Smooth muscle cell (in vitro differentiated cells): Measurements from ENCODE around the gene NELL1. TPM values are rescaled to one million over a fixed set of nuclear protein-coding genes. Genes with fewer than 3 reads are reported as not detected.
"Not testable (repeated sequence)": the region's sequence is repeated elsewhere in the genome, so short reads cannot be mapped to it uniquely, and the experiment has no call there.

ENCODE experiments used
- DNase-seq: peaks from one replicate; lab custom pipeline; 2025; ENCODE audit not compliant: unreplicated experiment; lab: John Stamatoyannopoulos, UW
- H2AFZ ChIP-seq: fragments of 200-600 bp; sonication (generic); 2 replicates; pipeline ENCODE4 v1.6.0; 2016; ENCODE audit warnings: antibody characterized with exemption, low read depth, mild to moderate bottlenecking
- H3F3A ChIP-seq: fragments of 200-600 bp; sonication (generic); 2 replicates; pipeline ENCODE4 v1.6.0; 2017; ENCODE audit warnings: antibody characterized with exemption, low read depth
- H3K27ac ChIP-seq: fragments of 200-600 bp; sonication (generic); 2 replicates; pipeline ENCODE4 v1.5.1; 2016; ENCODE audit warnings: low read depth, mild to moderate bottlenecking
- H3K27me3 ChIP-seq: fragments of 200-600 bp; sonication (generic); 2 replicates; pipeline ENCODE4 v1.6.1; 2016; ENCODE audit warnings: low read depth, mild to moderate bottlenecking
- H3K36me3 ChIP-seq: fragments of 200-600 bp; sonication (generic); 2 replicates; pipeline ENCODE4 v1.5.1; 2016; ENCODE audit warnings: low read depth
- H3K4me1 ChIP-seq: fragments of 200-600 bp; sonication (generic); 2 replicates; pipeline ENCODE4 v1.5.1; 2016; ENCODE audit warnings: low read depth
- H3K4me2 ChIP-seq: fragments of 200-600 bp; sonication (generic); 2 replicates; pipeline ENCODE4 v1.6.0; 2016; ENCODE audit warnings: mild to moderate bottlenecking
- H3K4me3 ChIP-seq: fragments of 200-600 bp; sonication (generic); 2 replicates; pipeline ENCODE4 v1.5.1; 2016; ENCODE audit warnings: mild to moderate bottlenecking
- H3K79me2 ChIP-seq: fragments of 200-600 bp; sonication (generic); 2 replicates; pipeline ENCODE4 v1.6.0; 2016; ENCODE audit warnings: low read depth, mild to moderate bottlenecking
- H3K9ac ChIP-seq: fragments of 200-600 bp; sonication (generic); 2 replicates; pipeline ENCODE4 v1.6.0; 2016; ENCODE audit warnings: low read depth
- H3K9me3 ChIP-seq: fragments of 200-600 bp; sonication (generic); replicated peaks from 2 replicates; pipeline ENCODE4 v1.5.1; 2016; ENCODE audit warnings: low read depth
- H4K20me1 ChIP-seq: fragments of 200-600 bp; sonication (generic); 2 replicates; pipeline ENCODE4 v1.6.0; 2016; ENCODE audit warnings: low read depth
- WGBS: methylation state at CpG from one replicate; pipeline ENCODE4 v1.1.7; 2016; ENCODE audit warnings: low lambda C conversion rate; 5-methylcytosine and 5-hydroxymethylcytosine counted together
- polyA plus RNA-seq: library from polyadenylated mRNA; unstranded; fragments of >200 nt; fragmentation: Nextera tagmentation; extraction: Ambion mirVana; gene quantifications from 2 replicates; pipeline ENCODE4 v1.2.1, GENCODE V29; 2016
- total RNA-seq: library from RNA; depleted of rRNA; stranded (reverse); fragments of >200 nt; gene quantifications from 2 replicates; pipeline ENCODE4 v1.2.3, GENCODE V29; 2014
- TF ChIP-seq, protein P1 (sequence below): fragments of 200-600 bp; sonication (generic); IDR thresholded peaks from 2 replicates; pipeline ENCODE4 v1.5.1; 2017; ENCODE audit warnings: borderline replicate concordance, mild to moderate bottlenecking, antibody characterized with exemption; ENCODE audit not compliant: insufficient read depth, poor library complexity, severe bottlenecking

NELL1 gene
- total and polyA plus RNA-seq, 2 experiments from 2014 or later: not detected

- Histone ChIP-seq H4K20me1 (no peaks in the 10 kb centered on the region), H3K27ac (no peak overlapping the region), H3K9ac (no peak overlapping the region), H3K27me3 (no peaks in the 10 kb centered on the region), H3K4me2 (no peak overlapping the region), H3K9me3 (no peaks in the 10 kb centered on the region), H3K4me1 (no peaks in the 10 kb centered on the region), H2AFZ (no peak overlapping the region), H3K36me3 (no peaks in the 10 kb centered on the region), H3K79me2 (no peaks in the 10 kb centered on the region), H3F3A (no peaks in the 10 kb centered on the region), H3K4me3 (no peak overlapping the region)
- 89% methylated on average over 4 of the region's 4 CpGs for WGBS
- no peak for DNase-seq
- TF ChIP-seq, protein P1, sequence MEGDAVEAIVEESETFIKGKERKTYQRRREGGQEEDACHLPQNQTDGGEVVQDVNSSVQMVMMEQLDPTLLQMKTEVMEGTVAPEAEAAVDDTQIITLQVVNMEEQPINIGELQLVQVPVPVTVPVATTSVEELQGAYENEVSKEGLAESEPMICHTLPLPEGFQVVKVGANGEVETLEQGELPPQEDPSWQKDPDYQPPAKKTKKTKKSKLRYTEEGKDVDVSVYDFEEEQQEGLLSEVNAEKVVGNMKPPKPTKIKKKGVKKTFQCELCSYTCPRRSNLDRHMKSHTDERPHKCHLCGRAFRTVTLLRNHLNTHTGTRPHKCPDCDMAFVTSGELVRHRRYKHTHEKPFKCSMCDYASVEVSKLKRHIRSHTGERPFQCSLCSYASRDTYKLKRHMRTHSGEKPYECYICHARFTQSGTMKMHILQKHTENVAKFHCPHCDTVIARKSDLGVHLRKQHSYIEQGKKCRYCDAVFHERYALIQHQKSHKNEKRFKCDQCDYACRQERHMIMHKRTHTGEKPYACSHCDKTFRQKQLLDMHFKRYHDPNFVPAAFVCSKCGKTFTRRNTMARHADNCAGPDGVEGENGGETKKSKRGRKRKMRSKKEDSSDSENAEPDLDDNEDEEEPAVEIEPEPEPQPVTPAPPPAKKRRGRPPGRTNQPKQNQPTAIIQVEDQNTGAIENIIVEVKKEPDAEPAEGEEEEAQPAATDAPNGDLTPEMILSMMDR: no peak
Measured at GRCh38 chr11:21262992-21263391, 593.6 kb downstream of the NELL1 start.

GRCh38 chr11:21264125-21264524 lies 594.7 kb downstream of the NELL1 start:
- Histone ChIP-seq H3K4me2 (no peak overlapping the region), H4K20me1 (no peaks in the 10 kb centered on the region), H3K9me3 (no peaks in the 10 kb centered on the region), H3K27me3 (no peaks in the 10 kb centered on the region), H3K9ac (no peak overlapping the region), H3K4me3 (no peak overlapping the region), H3K79me2 (no peaks in the 10 kb centered on the region), H2AFZ (no peak overlapping the region), H3K36me3 (no peaks in the 10 kb centered on the region), H3K4me1 (no peaks in the 10 kb centered on the region), H3K27ac (no peak overlapping the region), H3F3A (no peaks in the 10 kb centered on the region)
- 89% methylated on average over 1 of the region's 1 CpG for WGBS
- no peak for DNase-seq
- TF ChIP-seq, protein P1: no peak

DNA sequence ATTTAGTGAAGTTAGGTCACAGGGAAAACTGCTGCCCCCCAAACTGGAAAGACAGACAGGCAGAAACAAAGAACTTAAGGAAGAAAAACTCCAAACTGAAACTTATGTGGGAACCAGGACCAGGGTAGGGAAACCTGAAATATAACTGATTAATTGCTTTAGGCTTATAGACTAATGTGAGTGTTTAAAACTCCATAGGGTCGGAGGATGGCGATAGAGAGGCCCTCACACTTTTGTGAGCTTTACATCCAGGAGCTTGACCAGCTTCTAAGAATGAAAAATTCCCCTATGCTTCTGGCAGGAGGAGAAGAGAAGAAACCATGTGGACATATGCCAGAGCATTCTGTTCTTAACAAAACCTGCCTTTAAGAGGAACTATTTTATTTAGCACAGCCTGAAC lies 598.6 kb downstream of the NELL1 start:
- WGBS: 61% methylated on average over 2 of the region's 2 CpGs

GRCh38 chr11:21272139-21272538 lies 602.8 kb downstream of the NELL1 start:
- not testable (repeated sequence) for H3K4me2 ChIP-seq, H3K4me3 ChIP-seq, H3K36me3 ChIP-seq, H3K9ac ChIP-seq, H3K27ac ChIP-seq, H3K9me3 ChIP-seq, H3F3A ChIP-seq, H3K4me1 ChIP-seq, H2AFZ ChIP-seq, DNase-seq, H3K79me2 ChIP-seq, H4K20me1 ChIP-seq, H3K27me3 ChIP-seq
- 86% methylated on average over 6 of the region's 6 CpGs for WGBS

More for the DNA sequence above, 598.6 kb downstream of the NELL1 start:
- H3K27ac ChIP-seq: no peak overlapping the region
- no peak overlapping the region for H3K4me3 ChIP-seq
- no peaks in the 10 kb centered on the region for H3K4me1 ChIP-seq
- H3K36me3 ChIP-seq: no peaks in the 10 kb centered on the region
- DNase-seq: no peak
- H4K20me1 ChIP-seq: no peaks in the 10 kb centered on the region
- no peaks in the 10 kb centered on the region for H3K9me3 ChIP-seq
- no peak overlapping the region for H3K4me2 ChIP-seq
- no peaks in the 10 kb centered on the region for H3K79me2 ChIP-seq
- H3K9ac ChIP-seq: no peak overlapping the region
- H3K27me3 ChIP-seq: no peaks in the 10 kb centered on the region
- H2AFZ ChIP-seq: no peak overlapping the region
- TF ChIP-seq, protein P1: no peak
- H3F3A ChIP-seq: no peaks in the 10 kb centered on the region
